ENCODE measurements around the gene TAF1B.

TAF1B gene

GRCh38 chr2:9964334-9964980 is 121.2 kb downstream of the TAF1B start:
- no peak for DNase-seq (ENCODE audit: low read depth, low spot score)

- DNase-seq (ENCODE audit: low read depth, low spot score): no peak
Measured at GRCh38 chr2:9965119-9965822, 122.0 kb downstream of the TAF1B start.

- no peak for DNase-seq (ENCODE audit: low read depth, low spot score)
Measured at GRCh38 chr2:9966491-9967022, 123.3 kb downstream of the TAF1B start.

GRCh38 chr2:9967053-9967775 is 123.9 kb downstream of the TAF1B start:
- no peak for DNase-seq (ENCODE audit: low read depth, low spot score)

- no peak for DNase-seq (ENCODE audit: low read depth, low spot score)
Measured at GRCh38 chr2:9968553-9969497, 125.6 kb downstream of the TAF1B start.

- no peak for DNase-seq (ENCODE audit: low read depth, low spot score)
Measured at GRCh38 chr2:9970200-9971044, 127.1 kb downstream of the TAF1B start.

- no peak for DNase-seq (ENCODE audit: low read depth, low spot score)
Measured at GRCh38 chr2:9971105-9971818, 128.0 kb downstream of the TAF1B start.

- no peak for DNase-seq (ENCODE audit: low read depth, low spot score)
Measured at GRCh38 chr2:9971890-9972289, 128.6 kb downstream of the TAF1B start.

- no peak for DNase-seq (ENCODE audit: low read depth, low spot score)
Measured at GRCh38 chr2:9972621-9973479, 129.6 kb downstream of the TAF1B start.

- DNase-seq (ENCODE audit: low read depth, low spot score): no peak
Measured at GRCh38 chr2:9973690-9974089, 130.4 kb downstream of the TAF1B start.

- DNase-seq (ENCODE audit: low read depth, low spot score): no peak
Measured at GRCh38 chr2:9974343-9974742, 131.1 kb downstream of the TAF1B start.

GRCh38 chr2:9975328-9975727 is 132.1 kb downstream of the TAF1B start:
- no peak for DNase-seq (ENCODE audit: low read depth, low spot score)

- no peak for DNase-seq (ENCODE audit: low read depth, low spot score)
Measured at GRCh38 chr2:9975805-9976447, 132.7 kb downstream of the TAF1B start.

- no peak for DNase-seq (ENCODE audit: low read depth, low spot score)
Measured at GRCh38 chr2:9979977-9980376, 136.7 kb downstream of the TAF1B start.

GRCh38 chr2:9980520-9980919 is 137.2 kb downstream of the TAF1B start:
- DNase-seq (ENCODE audit: low read depth, low spot score): no peak

GRCh38 chr2:9981655-9982054 is 138.4 kb downstream of the TAF1B start:
- no peak for DNase-seq (ENCODE audit: low read depth, low spot score)

GRCh38 chr2:9982248-9982647 is 139.0 kb downstream of the TAF1B start:
- DNase-seq (ENCODE audit: low read depth, low spot score): no peak

- no peak for DNase-seq (ENCODE audit: low read depth, low spot score)
Measured at GRCh38 chr2:9982891-9983290, 139.6 kb downstream of the TAF1B start.

Measured in activated naive CD8-positive, alpha-beta T cell treated with anti-CD3 and anti-CD28 coated beads, Interleukin-2, amount 50 U/mL, for 16 hours (primary cell).